Measurements from ENCODE around the gene IMMP2L. TPM values are rescaled to one million over a fixed set of nuclear protein-coding genes. Genes with fewer than 3 reads are reported as not detected.

The IMMP2L gene
- total RNA-seq, 1 donor: 19.9 TPM

- H3K27me3 ChIP-seq (ENCODE audit: insufficient read depth, low read length): no peaks in the 10 kb centered on the region
- DNase-seq (ENCODE audit: insufficient read length, low spot score, missing footprints): no peak
- no peaks in the 10 kb centered on the region for H3K4me1 ChIP-seq (ENCODE audit: insufficient read depth, low read length)
- H3K27ac ChIP-seq (ENCODE audit: low read depth, low read length): no peak overlapping the region
- no peaks in the 10 kb centered on the region for H4K20me1 ChIP-seq (ENCODE audit: insufficient read depth, low read length)
- H2AFZ ChIP-seq (ENCODE audit: low read length): no peak overlapping the region
- no peaks in the 10 kb centered on the region for H3K79me2 ChIP-seq (ENCODE audit: insufficient read depth, low read length)
- no peak for TF ChIP-seq CTCF (IDR thresholded peaks at IDR 0.05; ENCODE audit: extremely low read depth, low read depth, low read length)
- H3K4me3 ChIP-seq (ENCODE audit: insufficient read depth, low read length): no peak overlapping the region
- no peak overlapping the region for H3K4me2 ChIP-seq (ENCODE audit: insufficient read depth, low read length)
- no peaks in the 10 kb centered on the region for H3K36me3 ChIP-seq (ENCODE audit: insufficient read depth, low read length)
- H3K9me3 ChIP-seq (ENCODE audit: low read depth, low read length): no peaks in the 10 kb centered on the region
Measured at GRCh38 chr7:110780712-110781111, 781.6 kb downstream of the IMMP2L start.

GRCh38 chr7:110779339-110779738, 783.0 kb downstream of the IMMP2L start:
- H3K4me1 ChIP-seq (ENCODE audit: insufficient read depth, low read length): no peaks in the 10 kb centered on the region
- no peak overlapping the region for H2AFZ ChIP-seq (ENCODE audit: low read length)
- no peaks in the 10 kb centered on the region for H3K9me3 ChIP-seq (ENCODE audit: low read depth, low read length)
- H4K20me1 ChIP-seq (ENCODE audit: insufficient read depth, low read length): no peaks in the 10 kb centered on the region
- H3K27me3 ChIP-seq (ENCODE audit: insufficient read depth, low read length): no peaks in the 10 kb centered on the region
- H3K27ac ChIP-seq (ENCODE audit: low read depth, low read length): no peak overlapping the region
- TF ChIP-seq CTCF (IDR thresholded peaks at IDR 0.05; ENCODE audit: extremely low read depth, low read depth, low read length): no peak
- H3K4me3 ChIP-seq (ENCODE audit: insufficient read depth, low read length): no peak overlapping the region
- no peaks in the 10 kb centered on the region for H3K79me2 ChIP-seq (ENCODE audit: insufficient read depth, low read length)
- H3K36me3 ChIP-seq (ENCODE audit: insufficient read depth, low read length): no peaks in the 10 kb centered on the region
- DNase-seq (ENCODE audit: insufficient read length, low spot score, missing footprints): no peak
- no peak overlapping the region for H3K4me2 ChIP-seq (ENCODE audit: insufficient read depth, low read length)

GRCh38 chr7:110775046-110775445, 787.2 kb downstream of the IMMP2L start:
- Histone ChIP-seq H3K4me3 (ENCODE audit: insufficient read depth, low read length) (no peak overlapping the region), H3K36me3 (ENCODE audit: insufficient read depth, low read length) (no peaks in the 10 kb centered on the region), H3K4me2 (ENCODE audit: insufficient read depth, low read length) (no peak overlapping the region), H2AFZ (ENCODE audit: low read length) (no peak overlapping the region), H3K4me1 (ENCODE audit: insufficient read depth, low read length) (no peaks in the 10 kb centered on the region), H3K27ac (ENCODE audit: low read depth, low read length) (no peak overlapping the region), H3K27me3 (ENCODE audit: insufficient read depth, low read length) (no peaks in the 10 kb centered on the region), H3K9me3 (ENCODE audit: low read depth, low read length) (no peaks in the 10 kb centered on the region), H3K79me2 (ENCODE audit: insufficient read depth, low read length) (no peaks in the 10 kb centered on the region), H4K20me1 (ENCODE audit: insufficient read depth, low read length) (no peaks in the 10 kb centered on the region)
- no peak for TF ChIP-seq CTCF (IDR thresholded peaks at IDR 0.05; ENCODE audit: extremely low read depth, low read depth, low read length)
- DNase-seq (ENCODE audit: insufficient read length, low spot score, missing footprints): no peak

- no peaks in the 10 kb centered on the region for H3K79me2 ChIP-seq (ENCODE audit: insufficient read depth, low read length)
- no peak for TF ChIP-seq CTCF (IDR thresholded peaks at IDR 0.05; ENCODE audit: extremely low read depth, low read depth, low read length)
- H2AFZ ChIP-seq (ENCODE audit: low read length): no peak overlapping the region
- no peaks in the 10 kb centered on the region for H3K36me3 ChIP-seq (ENCODE audit: insufficient read depth, low read length)
- no peak overlapping the region for H3K4me3 ChIP-seq (ENCODE audit: insufficient read depth, low read length)
- H4K20me1 ChIP-seq (ENCODE audit: insufficient read depth, low read length): no peaks in the 10 kb centered on the region
- no peaks in the 10 kb centered on the region for H3K27me3 ChIP-seq (ENCODE audit: insufficient read depth, low read length)
- H3K27ac ChIP-seq (ENCODE audit: low read depth, low read length): no peak overlapping the region
- no peak overlapping the region for H3K4me2 ChIP-seq (ENCODE audit: insufficient read depth, low read length)
- no peaks in the 10 kb centered on the region for H3K4me1 ChIP-seq (ENCODE audit: insufficient read depth, low read length)
- no peaks in the 10 kb centered on the region for H3K9me3 ChIP-seq (ENCODE audit: low read depth, low read length)
- DNase-seq (ENCODE audit: insufficient read length, low spot score, missing footprints): no peak
Measured at GRCh38 chr7:110774071-110774470, 788.2 kb downstream of the IMMP2L start.

Measured in osteoblast (primary cell).